HAP-1 (cell line): ENCODE data around the gene CETN1.

Source experiments
- DNase-seq, 2 experiments: peaks; one replicate each; pipeline ENCODE4 v3.0.0-alpha.2; 2016 to 2020; ENCODE audit warnings: low spot score in 2 of 2
- H3K27me3 ChIP-seq: fragments of 250-450 bp; sonication (Bioruptor Pico); 2 replicates; pipeline ENCODE4 v1.5.1; 2020; ENCODE audit warnings: low read depth, mild to moderate bottlenecking, moderate library complexity
- H3K36me3 ChIP-seq: fragments of 250-450 bp; sonication (Bioruptor Pico); replicated peaks from 2 replicates; pipeline ENCODE4 v1.5.1; 2020; ENCODE audit warnings: mild to moderate bottlenecking
- H3K4me1 ChIP-seq: fragments of 250-450 bp; sonication (Bioruptor Pico); 2 replicates; pipeline ENCODE4 v1.5.1; 2020; ENCODE audit warnings: mild to moderate bottlenecking
- H3K4me3 ChIP-seq: fragments of 250-450 bp; sonication (Bioruptor Pico); 2 replicates; pipeline ENCODE4 v1.5.1; 2020; ENCODE audit warnings: mild to moderate bottlenecking, moderate library complexity
- H3K9me3 ChIP-seq: fragments of 250-450 bp; sonication (Bioruptor Pico); 2 replicates; pipeline ENCODE4 v1.5.1; 2020; ENCODE audit warnings: mild to moderate bottlenecking, moderate library complexity
- in situ Hi-C: fragments of 300-500 bp; cut with MboI; formaldehyde crosslinking; loops from 3 replicates; pipeline ENCODE4 v1.14.3; 2020; ENCODE audit warnings: low sequenced_read_pairs, inconsistent platforms, mixed read lengths

Gene CETN1

GRCh38 chr18:580154-580553, at the start of gene CETN1:
CETN1 (plus strand) TSS chr18:580380; CDS start chr18:580409, 29 bp downstream.
- Histone ChIP-seq H3K27me3 (no peaks in the 10 kb centered on the region), H3K4me1 (peaks cover 4% of the 10 kb centered on the region; the same call in 1 of the 2 replicates), H3K4me3 (no peak within 1 kb of the TSS), H3K36me3 (no peaks in the 10 kb centered on the region), H3K9me3 (no peaks in the 10 kb centered on the region)
- in situ Hi-C loops = no loop called here
- no peak for DNase-seq

DNA sequence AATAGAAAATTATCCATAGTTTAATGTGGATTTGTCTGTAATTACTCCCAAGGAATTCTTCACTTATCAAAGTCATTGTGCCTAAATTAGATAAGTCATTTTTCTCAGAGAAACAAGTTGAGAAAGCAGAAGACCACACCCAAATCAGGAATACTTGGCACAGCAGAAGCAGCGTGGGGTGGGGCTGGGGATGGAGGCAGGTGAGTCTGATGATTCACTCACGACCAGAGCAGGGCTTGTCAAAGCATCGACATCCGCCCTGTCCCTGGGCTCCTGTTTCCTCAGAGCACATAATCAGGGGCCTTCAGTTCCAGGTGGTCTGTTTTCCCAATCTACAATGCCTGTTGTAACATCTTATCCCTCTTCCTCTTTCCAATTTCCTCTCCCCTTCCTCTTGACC, 48.2 kb upstream of the CETN1 start:
- no peak overlapping the region for H3K4me3 ChIP-seq
- no peaks in the 10 kb centered on the region for H3K9me3 ChIP-seq
- no peaks in the 10 kb centered on the region for H3K36me3 ChIP-seq
- in situ Hi-C loops = no loop called here
- H3K4me1 ChIP-seq = no peaks in the 10 kb centered on the region
- no peaks in the 10 kb centered on the region for H3K27me3 ChIP-seq
- DNase-seq = no peak

- in situ Hi-C loops = no loop called here
- H3K9me3 ChIP-seq = no peaks in the 10 kb centered on the region
- no peak for DNase-seq
- no peaks in the 10 kb centered on the region for H3K27me3 ChIP-seq
- no peaks in the 10 kb centered on the region for H3K4me1 ChIP-seq
- H3K4me3 ChIP-seq = no peak overlapping the region
- no peaks in the 10 kb centered on the region for H3K36me3 ChIP-seq
These were observed 47.5 kb upstream of the CETN1 start for GRCh38 chr18:532632-533031.

DNA sequence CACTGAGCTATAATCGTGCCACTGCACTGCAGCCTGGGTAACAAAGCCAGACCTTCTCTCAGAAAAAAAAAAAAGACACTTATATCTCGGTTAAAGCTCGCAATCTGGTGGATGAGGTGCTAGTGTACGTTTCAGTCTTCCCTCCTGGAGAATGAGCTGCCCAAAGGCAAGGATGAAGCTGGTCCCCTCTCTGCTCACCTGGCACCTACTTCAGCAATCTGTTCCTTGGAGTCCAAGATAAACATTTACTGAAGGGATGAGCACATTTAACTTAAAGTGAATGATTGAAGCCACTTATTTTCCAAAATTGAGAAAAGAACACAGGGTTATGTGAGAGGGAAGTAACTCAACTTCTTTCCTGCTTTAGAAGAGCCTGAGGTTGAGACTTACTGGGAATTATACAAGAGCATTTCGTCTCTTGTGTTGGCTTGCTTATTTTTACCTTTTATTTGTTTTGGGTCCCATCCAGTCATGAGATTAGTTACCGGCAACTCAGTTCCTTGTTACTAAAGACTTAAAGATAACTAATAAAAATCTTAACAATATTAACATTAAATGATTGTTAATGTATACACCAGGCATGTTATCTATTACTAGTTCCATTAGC, 46.1 kb upstream of the CETN1 start:
- no peaks in the 10 kb centered on the region for H3K4me1 ChIP-seq
- DNase-seq = no peak
- H3K4me3 ChIP-seq = no peak overlapping the region
- H3K9me3 ChIP-seq = no peaks in the 10 kb centered on the region
- no peaks in the 10 kb centered on the region for H3K27me3 ChIP-seq
- in situ Hi-C loops = no loop called here
- no peaks in the 10 kb centered on the region for H3K36me3 ChIP-seq

DNA sequence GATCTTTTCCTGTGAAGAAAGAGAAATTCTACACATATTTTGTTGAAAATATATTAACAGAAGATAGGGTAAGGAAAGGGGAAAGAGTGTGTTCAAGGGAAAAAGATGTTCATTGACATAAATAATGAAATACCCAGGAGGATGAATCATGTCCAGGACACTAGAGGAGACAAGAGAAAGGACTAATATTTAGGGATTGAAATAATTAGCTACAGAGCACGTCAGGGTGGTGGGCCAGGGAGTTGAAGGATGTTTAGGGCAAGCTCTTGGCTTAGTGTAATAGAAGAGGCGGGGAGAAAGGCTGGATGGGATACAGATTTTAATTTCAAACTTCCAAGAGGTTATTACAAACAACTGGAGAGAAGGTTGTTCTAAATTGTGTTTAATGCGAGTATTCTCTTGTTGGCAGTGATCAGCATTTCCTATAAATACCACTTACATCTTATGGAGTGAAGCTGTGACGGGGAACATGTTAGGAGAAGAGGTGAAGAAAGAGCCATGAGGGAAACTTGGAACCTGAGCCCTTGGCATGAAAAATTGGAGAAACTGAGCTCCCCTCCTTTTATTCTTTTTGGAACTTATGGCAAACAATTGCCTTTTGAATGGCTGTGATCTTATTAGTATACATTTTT, 36.6 kb upstream of the CETN1 start:
- no peak for DNase-seq
- Histone ChIP-seq H3K4me3 (no peak overlapping the region), H3K36me3 (no peaks in the 10 kb centered on the region), H3K9me3 (no peaks in the 10 kb centered on the region), H3K27me3 (peaks cover 2% of the 10 kb centered on the region; the same call in 1 of the 2 replicates), H3K4me1 (no peaks in the 10 kb centered on the region)
- in situ Hi-C loops = no loop called here

DNA sequence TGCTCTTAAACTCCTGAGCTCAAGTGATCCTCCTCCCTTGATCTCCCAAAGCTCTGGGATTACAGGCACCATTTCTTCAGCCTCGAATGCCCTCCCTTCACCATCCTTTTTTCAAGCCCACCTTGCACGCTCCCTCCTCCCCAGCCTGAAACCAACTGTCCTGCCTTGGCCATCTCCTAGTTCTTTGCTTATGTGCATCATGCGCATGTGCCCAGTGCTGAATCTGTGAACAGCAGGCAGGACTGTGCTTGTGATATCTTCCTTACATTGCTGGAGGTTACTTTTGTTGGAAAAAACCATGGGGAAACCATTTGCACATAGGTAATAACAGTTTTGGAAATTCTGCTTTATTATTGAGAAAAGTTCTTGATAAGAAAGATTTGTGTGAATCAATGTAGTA, 30.2 kb upstream of the CETN1 start:
- no peak for DNase-seq
- H3K4me3 ChIP-seq = no peak overlapping the region
- no peaks in the 10 kb centered on the region for H3K36me3 ChIP-seq
- no peaks in the 10 kb centered on the region for H3K9me3 ChIP-seq
- in situ Hi-C loops = no loop called here
- H3K4me1 ChIP-seq = no peaks in the 10 kb centered on the region
- no peaks in the 10 kb centered on the region for H3K27me3 ChIP-seq

GRCh38 chr18:551404-552061, 28.6 kb upstream of the CETN1 start:
- no peak for DNase-seq
- Histone ChIP-seq H3K4me1 (no peaks in the 10 kb centered on the region), H3K4me3 (no peak overlapping the region), H3K36me3 (no peaks in the 10 kb centered on the region), H3K27me3 (no peaks in the 10 kb centered on the region), H3K9me3 (no peaks in the 10 kb centered on the region)
- in situ Hi-C loops = no loop called here

- DNase-seq = no peak
- in situ Hi-C loops = no loop called here
- Histone ChIP-seq H3K4me3 (no peak overlapping the region), H3K9me3 (no peaks in the 10 kb centered on the region), H3K36me3 (no peaks in the 10 kb centered on the region), H3K27me3 (no peaks in the 10 kb centered on the region), H3K4me1 (no peaks in the 10 kb centered on the region)
These were observed 24.3 kb upstream of the CETN1 start for GRCh38 chr18:555705-556457.

- DNase-seq = no peak
- Histone ChIP-seq H3K36me3 (no peaks in the 10 kb centered on the region), H3K9me3 (no peaks in the 10 kb centered on the region), H3K4me3 (no peak overlapping the region), H3K4me1 (no peaks in the 10 kb centered on the region), H3K27me3 (peaks cover 13% of the 10 kb centered on the region)
- in situ Hi-C loops = no loop called here
These were observed 15.2 kb upstream of the CETN1 start for GRCh38 chr18:564708-565561.

DNA sequence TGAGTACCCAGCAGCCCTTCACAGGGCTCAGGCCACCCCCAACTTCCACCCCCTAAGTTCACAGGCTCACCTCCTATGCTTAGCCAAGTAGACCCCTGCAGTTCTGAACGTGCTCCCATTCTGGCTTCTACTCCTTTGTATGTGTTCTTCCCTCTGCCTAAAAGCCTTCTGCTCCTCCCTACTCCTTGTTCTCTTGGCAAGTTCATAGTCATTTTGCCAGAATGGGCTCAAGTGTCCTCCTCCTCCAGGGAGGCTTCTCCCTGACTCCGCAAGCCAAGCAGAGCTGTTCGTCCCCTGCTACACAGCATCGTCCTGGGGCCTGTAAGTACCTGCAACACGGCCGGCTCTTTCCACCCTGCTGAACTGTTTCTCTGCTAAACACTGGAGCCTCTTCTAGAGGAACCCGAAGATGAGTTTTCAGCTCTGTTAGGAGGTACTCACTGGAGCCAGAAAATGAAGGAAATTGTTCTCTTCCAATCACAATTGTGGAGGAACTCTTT, 14.6 kb upstream of the CETN1 start:
- in situ Hi-C loops = no loop called here
- Histone ChIP-seq H3K4me3 (no peak overlapping the region), H3K27me3 (peaks cover 13% of the 10 kb centered on the region), H3K4me1 (no peaks in the 10 kb centered on the region), H3K36me3 (no peaks in the 10 kb centered on the region), H3K9me3 (no peaks in the 10 kb centered on the region)
- no peak for DNase-seq

DNA sequence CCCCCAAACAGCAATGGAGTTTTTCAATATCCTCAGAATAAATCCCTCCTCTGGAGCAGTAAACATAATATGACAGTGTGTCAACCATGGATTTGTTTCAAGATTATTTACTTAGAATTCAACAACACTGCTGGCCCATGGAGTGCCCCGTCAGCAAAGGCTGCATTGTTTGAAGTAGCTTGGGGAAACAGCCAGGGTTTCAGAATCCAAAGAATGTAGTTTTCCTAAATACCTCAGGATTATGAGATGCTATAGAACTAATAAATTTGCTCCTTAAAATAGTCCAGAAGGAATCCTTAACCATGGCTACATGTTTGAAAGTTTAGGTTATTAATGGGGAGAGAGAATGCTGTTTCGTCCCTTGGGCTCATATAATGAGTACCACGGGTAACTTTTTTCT, 13.1 kb upstream of the CETN1 start:
- DNase-seq = no peak
- Histone ChIP-seq H3K9me3 (no peaks in the 10 kb centered on the region), H3K4me1 (no peaks in the 10 kb centered on the region), H3K4me3 (no peak overlapping the region), H3K27me3 (peaks cover 13% of the 10 kb centered on the region), H3K36me3 (no peaks in the 10 kb centered on the region)
- in situ Hi-C loops = no loop called here

DNA sequence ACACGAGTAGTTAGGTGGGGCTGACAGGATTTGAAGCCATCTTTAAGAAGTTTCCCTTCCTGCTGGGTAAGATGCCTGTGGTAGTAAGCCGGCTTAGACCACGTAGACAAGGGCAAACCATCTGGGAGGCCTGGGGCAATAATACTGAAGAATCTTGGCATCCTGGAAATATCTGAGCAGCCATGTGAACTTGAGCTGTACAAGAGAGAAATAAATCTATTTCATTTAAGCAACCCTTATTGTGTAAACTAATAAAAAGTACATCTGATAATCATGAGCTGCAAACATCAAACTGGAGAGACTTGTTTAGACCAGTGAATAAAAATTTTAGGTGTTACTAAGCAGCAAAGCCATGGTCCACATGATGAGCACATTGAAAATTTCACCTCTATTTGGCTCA, 11.4 kb upstream of the CETN1 start:
- Histone ChIP-seq H3K27me3 (peaks cover 13% of the 10 kb centered on the region), H3K9me3 (no peaks in the 10 kb centered on the region), H3K4me1 (no peaks in the 10 kb centered on the region), H3K4me3 (no peak overlapping the region), H3K36me3 (no peaks in the 10 kb centered on the region)
- in situ Hi-C loops = no loop called here
- no peak for DNase-seq

DNA sequence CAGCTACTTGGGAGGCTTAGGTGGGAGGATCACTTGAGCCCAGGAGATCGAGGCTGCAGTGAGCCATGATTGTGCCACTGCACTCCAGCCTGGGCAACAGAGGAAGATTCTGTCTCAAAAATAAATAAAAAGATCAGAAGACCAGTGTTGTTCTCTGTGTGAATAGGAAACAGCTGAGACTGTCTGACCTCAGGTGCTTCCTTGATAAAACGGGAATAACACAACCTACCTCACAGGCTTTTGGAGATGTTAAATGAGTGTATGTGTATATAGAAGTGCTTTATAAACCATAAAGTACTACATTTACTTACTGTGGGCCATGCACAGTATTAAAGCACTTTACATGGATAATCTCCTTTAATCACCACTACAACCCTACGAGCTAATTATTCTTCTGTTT, 9.9 kb upstream of the CETN1 start:
- peaks cover 16% of the 10 kb centered on the region for H3K27me3 ChIP-seq
- H3K36me3 ChIP-seq = no peaks in the 10 kb centered on the region
- H3K9me3 ChIP-seq = no peaks in the 10 kb centered on the region
- H3K4me3 ChIP-seq = no peak overlapping the region
- DNase-seq = no peak
- H3K4me1 ChIP-seq = no peaks in the 10 kb centered on the region
- in situ Hi-C loops = no loop called here
